ENCODE data around the gene LYSMD4.
"Not testable (repeated sequence)": the region's sequence is repeated elsewhere in the genome, so short reads cannot be mapped to it uniquely, and the experiment has no call there.

Gene LYSMD4

DNA sequence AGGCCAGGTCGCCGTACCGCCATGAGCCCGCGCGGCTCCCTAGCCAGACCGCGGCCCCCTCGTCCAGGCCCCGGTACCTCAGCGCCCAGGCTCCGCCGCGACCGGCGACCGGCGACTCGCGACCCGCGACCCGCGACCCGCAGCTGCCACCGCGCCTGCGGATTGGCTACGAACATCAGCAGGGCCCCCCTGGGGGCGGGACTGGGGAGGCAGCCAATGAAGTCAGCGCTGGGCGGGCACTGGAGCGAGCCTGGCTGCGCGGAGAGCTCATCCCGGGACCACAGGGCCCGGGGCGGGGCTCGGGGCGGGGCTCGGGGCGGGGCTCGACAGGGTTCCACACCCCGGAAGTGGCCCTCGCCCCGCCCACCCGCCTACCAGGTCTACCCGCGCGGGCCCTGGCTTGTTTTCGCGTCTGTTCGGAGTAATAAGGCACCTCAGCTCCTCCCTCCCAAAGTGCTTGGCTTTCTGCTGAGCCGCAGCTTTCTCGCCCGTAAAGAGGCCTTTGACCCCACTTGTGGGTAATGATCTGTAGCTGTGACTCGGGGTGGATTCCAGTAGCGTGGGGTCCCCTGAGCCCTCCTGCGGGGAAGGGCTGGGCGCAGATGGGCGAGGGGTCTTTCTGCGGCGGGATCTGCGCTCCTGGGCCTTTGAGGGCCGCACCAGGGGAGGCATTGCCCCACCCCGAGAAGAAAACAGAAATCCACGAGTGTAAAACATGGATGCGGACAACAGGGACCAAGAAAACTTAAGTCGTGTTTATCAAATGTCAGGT is at the start of gene LYSMD4:
Gene LYSMD4 (minus strand): TSS at position 170 of the 772 bp plus-strand sequence. CDS start 1,438 bp downstream, outside the sequence.
- TF ChIP-seq CTCF (IDR thresholded peaks at IDR 0.05; ENCODE audit: low read depth, low read length): no peak
- peak; percentile 83 for DNase-seq (ENCODE audit: extremely low read depth, low read depth)

DNA sequence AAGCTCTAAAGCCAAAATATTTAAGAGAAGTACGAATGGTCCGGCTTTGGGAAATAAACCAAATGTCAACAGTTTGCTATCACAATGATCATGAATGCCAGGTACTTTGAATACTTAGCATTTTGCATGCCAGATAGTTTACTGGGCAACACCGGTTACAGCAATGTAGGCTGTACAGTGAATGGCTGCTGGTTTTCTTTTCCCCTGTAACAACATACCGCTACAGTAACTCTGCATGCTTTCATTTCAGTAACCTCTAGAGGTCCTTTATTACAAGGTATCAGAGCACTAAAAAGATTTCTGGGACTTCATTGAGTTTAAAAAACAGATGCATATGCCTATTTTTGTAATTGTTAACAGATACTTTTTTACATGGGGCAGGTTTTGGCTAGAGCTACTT is 48.8 kb upstream of the LYSMD4 start:
- DNase-seq (ENCODE audit: extremely low read depth, low read depth): not testable (repeated sequence)

- no peak for TF ChIP-seq CTCF (IDR thresholded peaks at IDR 0.05; ENCODE audit: low read depth, low read length)
- no peak for DNase-seq (ENCODE audit: extremely low read depth, low read depth)
These were observed 43.9 kb upstream of the LYSMD4 start for GRCh38 chr15:99777144-99777543.

DNA sequence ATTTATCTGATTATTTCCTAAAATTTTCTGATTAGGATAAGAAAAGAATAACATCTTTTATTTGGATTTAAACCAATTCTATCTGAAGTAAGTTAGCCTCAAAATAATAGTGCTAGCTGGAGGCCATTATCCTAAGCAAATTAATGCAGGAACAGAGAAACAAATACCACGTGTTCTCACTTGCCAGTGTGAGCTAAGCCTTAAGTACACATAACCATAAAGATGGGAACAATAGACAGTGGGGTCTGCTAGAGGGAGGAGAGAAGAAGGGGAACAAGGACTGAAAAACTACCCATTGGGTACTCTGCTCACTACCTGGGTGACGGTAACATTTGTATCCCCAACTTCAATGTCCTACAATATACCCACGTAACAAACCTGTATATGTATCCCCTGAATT is 31.3 kb upstream of the LYSMD4 start:
- no peak for TF ChIP-seq CTCF (IDR thresholded peaks at IDR 0.05; ENCODE audit: low read depth, low read length)
- no peak for DNase-seq (ENCODE audit: extremely low read depth, low read depth)

DNA sequence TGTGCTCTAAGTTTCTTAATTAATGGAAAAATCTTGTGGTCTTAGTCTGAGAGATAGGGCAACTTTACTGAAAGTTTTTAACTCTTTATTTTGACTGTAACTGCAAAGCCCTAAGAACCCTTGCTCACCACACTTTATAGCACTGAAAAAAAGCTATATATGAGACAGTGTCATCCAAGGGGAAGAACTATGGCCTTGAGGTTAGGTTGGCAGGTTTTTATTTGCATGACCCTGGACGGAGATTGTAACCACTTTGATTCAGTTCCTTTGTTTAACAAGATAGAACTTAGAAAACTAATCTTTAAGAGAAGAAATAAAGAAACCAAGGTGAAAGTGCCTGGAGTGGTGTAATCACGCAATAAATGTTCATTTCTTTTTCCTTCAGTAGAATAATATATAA is 30.6 kb upstream of the LYSMD4 start:
- TF ChIP-seq CTCF (IDR thresholded peaks at IDR 0.05; ENCODE audit: low read depth, low read length): no peak
- no peak for DNase-seq (ENCODE audit: extremely low read depth, low read depth)

DNA sequence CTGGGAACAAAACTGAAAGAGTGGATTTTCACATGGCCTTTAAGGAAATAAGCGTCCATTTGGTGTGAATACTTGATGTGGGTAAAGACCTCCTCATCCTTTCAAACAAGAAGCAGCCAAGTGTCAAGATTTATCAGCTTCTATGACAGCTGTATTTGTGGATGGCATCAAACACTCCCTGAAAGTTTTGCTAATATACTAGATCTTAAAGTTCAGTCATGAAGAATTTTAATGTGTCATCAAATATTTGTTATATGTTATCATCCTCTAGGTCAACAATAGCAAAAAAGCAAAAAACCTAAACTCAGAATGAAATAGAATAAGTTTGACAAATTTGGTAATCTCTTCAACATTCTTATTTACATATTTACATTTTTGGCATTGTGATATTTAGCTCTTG is 29.1 kb upstream of the LYSMD4 start:
- no peak for DNase-seq (ENCODE audit: extremely low read depth, low read depth)
- TF ChIP-seq CTCF (IDR thresholded peaks at IDR 0.05; ENCODE audit: low read depth, low read length): no peak

GRCh38 chr15:99755692-99756409 is 22.6 kb upstream of the LYSMD4 start:
- TF ChIP-seq CTCF (IDR thresholded peaks at IDR 0.05; ENCODE audit: low read depth, low read length): peak; percentile 76
- peak; percentile 23 for DNase-seq (ENCODE audit: extremely low read depth, low read depth)
